SK-N-SH (cell line): ENCODE results near the gene MNX1. TPM values are rescaled to one million over a fixed set of nuclear protein-coding genes. Genes with fewer than 3 reads are reported as not detected.

Experiments
- CTCF ChIA-PET: fragments of 300-600, 350-600 bp; formaldehyde crosslinking; extraction: SDS; loops from one replicate; lab custom pipeline; 2021; lab: Yijun Ruan, JAX
- POLR2A ChIA-PET: fragments of 350-600 bp; sonication (Branson Sonifier 250); formaldehyde crosslinking; extraction: SDS; loops from one replicate; lab custom pipeline; 2020; ENCODE audit warnings: antibody characterized with exemption, inconsistent platforms; lab: Yijun Ruan, JAX
- DNase-seq: peaks from one replicate; pipeline ENCODE4 v3.0.0; 2012
- H2AFZ ChIP-seq: fragments of 200-600 bp; sonication (generic); 2 replicates; pipeline ENCODE4 v1.8.1; 2016; ENCODE audit warnings: antibody characterized with exemption, mild to moderate bottlenecking, low read depth
- H3F3A ChIP-seq: fragments of 200-600 bp; sonication (generic); replicated peaks from 2 replicates; pipeline ENCODE3; 2016; ENCODE audit warnings: antibody characterized with exemption, mild to moderate bottlenecking; ENCODE audit not compliant: insufficient read depth
- H3K27ac ChIP-seq, 2 experiments: fragments of 200-500 bp in 1 of 2; fragments of 200-600 bp in 1 of 2; sonication (Bioruptor generic) in 1 of 2; sonication (generic), shearing (Covaris generic) in 1 of 2; 2 replicates each; pipeline versions ENCODE4 v1.5.1 to v1.6.1; 2014 to 2016; ENCODE audit warnings: low read depth in 2 of 2, inconsistent platforms in 1 of 2, low read length in 1 of 2, mild to moderate bottlenecking in 1 of 2, mixed read lengths in 1 of 2
- H3K27me3 ChIP-seq: fragments of 200-600 bp; sonication (generic), shearing (Covaris generic); 2 replicates; pipeline ENCODE4 v1.6.1; 2016; ENCODE audit warnings: mixed run types; ENCODE audit not compliant: insufficient read depth
- H3K36me3 ChIP-seq, 2 experiments: fragments of 200-500 bp in 1 of 2; fragments of 200-600 bp in 1 of 2; sonication (Bioruptor generic) in 1 of 2; sonication (generic) in 1 of 2; replicated peaks in 1 of 2; 2 replicates each; pipeline versions ENCODE3 to v1.5.1; 2014 to 2016; ENCODE audit warnings: low read length in 1 of 2, mild to moderate bottlenecking in 1 of 2; ENCODE audit not compliant: insufficient read depth in 2 of 2, control insufficient read depth in 1 of 2
- H3K4me1 ChIP-seq, 2 experiments: fragments of 200-500 bp in 1 of 2; fragments of 200-600 bp in 1 of 2; sonication (Bioruptor generic) in 1 of 2; sonication (generic), shearing (Covaris generic) in 1 of 2; 2 replicates each; pipeline versions ENCODE4 v1.5.1 to v1.6.1; 2014 to 2016; ENCODE audit warnings: low read depth in 1 of 2, low read length in 1 of 2, mixed run types in 1 of 2; ENCODE audit not compliant: insufficient read depth in 2 of 2, control insufficient read depth in 1 of 2
- H3K4me2 ChIP-seq: fragments of 200-600 bp; sonication (generic), shearing (Covaris generic); 2 replicates; pipeline ENCODE4 v1.6.1; 2017; ENCODE audit warnings: mixed run types
- H3K4me3 ChIP-seq, 2 experiments: fragments of 200-500 bp in 1 of 2; fragments of 200-600 bp in 1 of 2; sonication (Bioruptor generic) in 1 of 2; sonication (generic), shearing (Covaris generic) in 1 of 2; 2 replicates each; pipeline versions ENCODE4 v1.5.1 to v1.8.1; 2014 to 2016; ENCODE audit warnings: low read depth in 2 of 2, inconsistent platforms in 1 of 2, low read length in 1 of 2, mild to moderate bottlenecking in 1 of 2, mixed read lengths in 1 of 2, moderate library complexity in 1 of 2
- H3K79me2 ChIP-seq: fragments of 200-600 bp; sonication (generic); 2 replicates; pipeline ENCODE4 v1.8.1; 2017; ENCODE audit warnings: mild to moderate bottlenecking; ENCODE audit not compliant: insufficient read depth
- H3K9ac ChIP-seq: fragments of 200-600 bp; sonication (generic); 2 replicates; pipeline ENCODE4 v1.6.1; 2017; ENCODE audit warnings: mixed run types
- H3K9me2 ChIP-seq: fragments of 200-600 bp; sonication (generic); 2 replicates; pipeline ENCODE4 v1.6.1; 2017; ENCODE audit warnings: mixed run types
- H3K9me3 ChIP-seq: fragments of 200-600 bp; sonication (generic); 2 replicates; pipeline ENCODE4 v1.6.1; 2017; ENCODE audit warnings: mixed run types, mild to moderate bottlenecking, moderate library complexity
- H4K20me1 ChIP-seq: fragments of 200-600 bp; sonication (generic); 2 replicates; pipeline ENCODE4 v1.6.1; 2017; ENCODE audit warnings: mild to moderate bottlenecking, mixed run types; ENCODE audit not compliant: insufficient read depth
- CTCF ChIP-seq: fragments of 200-600 bp; sonication (generic); IDR thresholded peaks from 2 replicates; pipeline ENCODE4 v1.6.1; 2017; ENCODE audit warnings: antibody characterized with exemption, mild to moderate bottlenecking, moderate library complexity
- FOXJ3 ChIP-seq: sonication (generic); formaldehyde crosslinking; IDR thresholded peaks from 2 replicates; pipeline ENCODE4 v1.5.1; 2020; ENCODE audit warnings: mild to moderate bottlenecking, missing genetic modification reagents
- GATA2 ChIP-seq: sonication (generic); formaldehyde crosslinking; IDR thresholded peaks from 2 replicates; pipeline ENCODE4 v1.5.0; 2020; ENCODE audit warnings: mild to moderate bottlenecking, missing genetic modification reagents
- MAX ChIP-seq: IDR thresholded peaks from 2 replicates; pipeline ENCODE4 v1.4.0; 2012; ENCODE audit warnings: low read depth
- NRF1 ChIP-seq: IDR thresholded peaks from 2 replicates; pipeline ENCODE4 v1.6.1; 2012; ENCODE audit warnings: low read depth, mild to moderate bottlenecking, low read length
- PBX3 ChIP-seq: IDR thresholded peaks from 2 replicates; pipeline ENCODE4; 2012
- RAD21 ChIP-seq: IDR thresholded peaks from 2 replicates; pipeline ENCODE4 v1.6.1; 2012; ENCODE audit warnings: mild to moderate bottlenecking, low read length
- REST ChIP-seq: IDR thresholded peaks from 2 replicates; pipeline ENCODE4 v1.6.1; 2012; ENCODE audit warnings: mild to moderate bottlenecking, low read depth, low read length, moderate library complexity
- TAF1 ChIP-seq: IDR thresholded peaks from 2 replicates; pipeline ENCODE4 v1.6.1; 2012; ENCODE audit warnings: low read depth, mild to moderate bottlenecking, low read length, moderate library complexity, borderline replicate concordance
- TCF12 ChIP-seq: IDR thresholded peaks from 2 replicates; pipeline ENCODE4 v1.4.0; 2012
- TEAD4 ChIP-seq: IDR thresholded peaks from 2 replicates; pipeline ENCODE4 v1.4.0; 2012; ENCODE audit warnings: mild to moderate bottlenecking, borderline replicate concordance; ENCODE audit not compliant: insufficient read depth
- WGBS: methylation state at CpG from one replicate; pipeline ENCODE4 v1.1.6; 2017; ENCODE audit warnings: low lambda C conversion rate; 5-methylcytosine and 5-hydroxymethylcytosine counted together
- polyA plus RNA-seq, 3 experiments: library from polyadenylated mRNA; depleted of rRNA; stranded (reverse); fragments of >200 nt; gene quantifications; 2 replicates each; pipeline ENCODE4 v1.2.3, GENCODE V29; 2012

MNX1 gene
- polyA plus RNA-seq, 1 of the 3 experiments (the other 2 are of a cell fraction): not detected

- TF ChIP-seq RAD21: no peak
- no peak for TF ChIP-seq MAX
- TF ChIP-seq FOXJ3 (CRISPR knock-in tag): no peak
- no peak for TF ChIP-seq TEAD4
- TF ChIP-seq REST: no peak
- no peak for TF ChIP-seq TCF12
- TF ChIP-seq PBX3: no peak
- no peak for TF ChIP-seq CTCF
- TF ChIP-seq TAF1: no peak
Measured at GRCh38 chr7:156993925-156994235, 16.6 kb downstream of the MNX1 start (continued).

GRCh38 chr7:156993021-156993924 is 17.2 kb downstream of the MNX1 start:
- Histone ChIP-seq H3K9me3 (no peaks in the 10 kb centered on the region), H3K36me3 (no peaks in the 10 kb centered on the region), H3K27ac (no peak overlapping the region), H3K79me2 (no peaks in the 10 kb centered on the region), H3K4me3 (no peak overlapping the region), H3F3A (no peaks in the 10 kb centered on the region), H3K27me3 (peaks cover 30% of the 10 kb centered on the region), H3K9me2 (no peaks in the 10 kb centered on the region), H3K4me1 (peaks cover 0 to 10% of the 10 kb centered on the region in 2 experiments; a peak in 1 of 4 replicates), H3K4me2 (no peak overlapping the region), H3K9ac (no peak overlapping the region), H4K20me1 (no peaks in the 10 kb centered on the region), H2AFZ (no peak overlapping the region)
- TF ChIP-seq NRF1 (no peak), GATA2 (peak; percentile 68)
- CTCF ChIA-PET: interaction anchor here (0.7 to 3.0 kb wide), 8 partner anchors 9 to 371 kb away, joined by 3 to 14 read pairs (median 3); partner anchors contain the start of gene NOM1
- POLR2A ChIA-PET: no interaction called here
- 43% methylated on average over 30 of the region's 32 CpGs for WGBS
- peak; percentile 61 for DNase-seq
